ENCODE results near the gene DSC3. TPM values are rescaled to one million over a fixed set of nuclear protein-coding genes. Genes with fewer than 3 reads are reported as not detected.

DSC3 gene
- total RNA-seq, 1 experiment from 2014 or later: not detected

- Histone ChIP-seq H3K36me3 (ENCODE audit: insufficient read depth, low read length, poor library complexity, severe bottlenecking) (no peaks in the 10 kb centered on the region), H3K9me3 (ENCODE audit: low read depth, low read length, poor library complexity, severe bottlenecking) (no peaks in the 10 kb centered on the region), H3K4me3 (ENCODE audit: low read depth, low read length, poor library complexity, severe bottlenecking) (no peak overlapping the region), H3K27me3 (replicated peaks; ENCODE audit: insufficient read depth, low read depth, low read length, poor library complexity) (peaks cover 5% of the 10 kb centered on the region), H3K27ac (ENCODE audit: low read depth, low read length, poor library complexity, severe bottlenecking) (no peak overlapping the region), H3K4me1 (ENCODE audit: insufficient read depth, low read length, poor library complexity, severe bottlenecking) (no peaks in the 10 kb centered on the region)
- CTCF ChIA-PET: no interaction called here
- TF ChIP-seq EZH2 (IDR thresholded peaks at IDR 0.05; ENCODE audit: borderline replicate concordance, low read depth, low read length, poor library complexity, severe bottlenecking) (no peak), CTCF (conservative IDR thresholded peaks at IDR 0.05; ENCODE audit: low read depth, low read length) (no peak)
- no peak for DNase-seq (ENCODE audit: low spot score)
- POLR2A ChIA-PET (ENCODE audit: low non-redundant PET): no interaction called here
- BruUV-seq (replicated peaks): no TSS peak
- intact Hi-C loops (cut with micrococcal nuclease; ENCODE audit: unreplicated experiment): no loop called here
Measured at GRCh38 chr18:30989141-30989540, 53.4 kb downstream of the DSC3 start.

GRCh38 chr18:30988440-30988839, 54.1 kb downstream of the DSC3 start:
- BruUV-seq (replicated peaks): no TSS peak
- CTCF ChIA-PET: no interaction called here
- no peak for TF ChIP-seq CTCF (conservative IDR thresholded peaks at IDR 0.05; ENCODE audit: low read depth, low read length)
- TF ChIP-seq EZH2 (IDR thresholded peaks at IDR 0.05; ENCODE audit: borderline replicate concordance, low read depth, low read length, poor library complexity, severe bottlenecking): no peak

GRCh38 chr18:30987467-30988241, 54.9 kb downstream of the DSC3 start:
- intact Hi-C loops (cut with micrococcal nuclease; ENCODE audit: unreplicated experiment): no loop called here
- H3K27me3 ChIP-seq (replicated peaks; ENCODE audit: insufficient read depth, low read depth, low read length, poor library complexity): peaks cover 5% of the 10 kb centered on the region
- H3K36me3 ChIP-seq (ENCODE audit: insufficient read depth, low read length, poor library complexity, severe bottlenecking): no peaks in the 10 kb centered on the region
- BruUV-seq (replicated peaks): no TSS peak
- H3K9me3 ChIP-seq (ENCODE audit: low read depth, low read length, poor library complexity, severe bottlenecking): no peaks in the 10 kb centered on the region
- DNase-seq (ENCODE audit: low spot score): no peak
- TF ChIP-seq CTCF (conservative IDR thresholded peaks at IDR 0.05; ENCODE audit: low read depth, low read length): no peak
- TF ChIP-seq EZH2 (IDR thresholded peaks at IDR 0.05; ENCODE audit: borderline replicate concordance, low read depth, low read length, poor library complexity, severe bottlenecking): no peak
- H3K4me3 ChIP-seq (ENCODE audit: low read depth, low read length, poor library complexity, severe bottlenecking): no peak overlapping the region
- ChIA-PET CTCF (no interaction called here), POLR2A (ENCODE audit: low non-redundant PET) (no interaction called here)
- H3K4me1 ChIP-seq (ENCODE audit: insufficient read depth, low read length, poor library complexity, severe bottlenecking): no peaks in the 10 kb centered on the region
- no peak overlapping the region for H3K27ac ChIP-seq (ENCODE audit: low read depth, low read length, poor library complexity, severe bottlenecking)

More at GRCh38 chr18:30988440-30988839, 54.1 kb downstream of the DSC3 start:
- H3K27ac ChIP-seq (ENCODE audit: low read depth, low read length, poor library complexity, severe bottlenecking): no peak overlapping the region
- intact Hi-C loops (cut with micrococcal nuclease; ENCODE audit: unreplicated experiment): no loop called here
- H3K4me1 ChIP-seq (ENCODE audit: insufficient read depth, low read length, poor library complexity, severe bottlenecking): no peaks in the 10 kb centered on the region
- no peaks in the 10 kb centered on the region for H3K36me3 ChIP-seq (ENCODE audit: insufficient read depth, low read length, poor library complexity, severe bottlenecking)
- no peak for DNase-seq (ENCODE audit: low spot score)
- peaks cover 5% of the 10 kb centered on the region for H3K27me3 ChIP-seq (replicated peaks; ENCODE audit: insufficient read depth, low read depth, low read length, poor library complexity)
- H3K4me3 ChIP-seq (ENCODE audit: low read depth, low read length, poor library complexity, severe bottlenecking): no peak overlapping the region
- no peaks in the 10 kb centered on the region for H3K9me3 ChIP-seq (ENCODE audit: low read depth, low read length, poor library complexity, severe bottlenecking)
- POLR2A ChIA-PET (ENCODE audit: low non-redundant PET): no interaction called here

Measured in A673 (cell line).